MM.1S (cell line): ENCODE results near the gene SLC9C1.

Experiments used
- EZH2 ChIP-seq: fragments of 300-600 bp; sonication (generic); optimal IDR thresholded peaks from 2 replicates; pipeline ENCODE3; 2017; ENCODE audit warnings: low read depth, mild to moderate bottlenecking, antibody characterized with exemption, low read length, mixed read lengths
- TF ChIP-seq, protein P1 (sequence below): fragments of 300-600 bp; sonication (generic); IDR thresholded peaks from 2 replicates; pipeline ENCODE4 v1.5.1; 2016; ENCODE audit warnings: antibody characterized with exemption, low read length, mixed read lengths

DNA sequence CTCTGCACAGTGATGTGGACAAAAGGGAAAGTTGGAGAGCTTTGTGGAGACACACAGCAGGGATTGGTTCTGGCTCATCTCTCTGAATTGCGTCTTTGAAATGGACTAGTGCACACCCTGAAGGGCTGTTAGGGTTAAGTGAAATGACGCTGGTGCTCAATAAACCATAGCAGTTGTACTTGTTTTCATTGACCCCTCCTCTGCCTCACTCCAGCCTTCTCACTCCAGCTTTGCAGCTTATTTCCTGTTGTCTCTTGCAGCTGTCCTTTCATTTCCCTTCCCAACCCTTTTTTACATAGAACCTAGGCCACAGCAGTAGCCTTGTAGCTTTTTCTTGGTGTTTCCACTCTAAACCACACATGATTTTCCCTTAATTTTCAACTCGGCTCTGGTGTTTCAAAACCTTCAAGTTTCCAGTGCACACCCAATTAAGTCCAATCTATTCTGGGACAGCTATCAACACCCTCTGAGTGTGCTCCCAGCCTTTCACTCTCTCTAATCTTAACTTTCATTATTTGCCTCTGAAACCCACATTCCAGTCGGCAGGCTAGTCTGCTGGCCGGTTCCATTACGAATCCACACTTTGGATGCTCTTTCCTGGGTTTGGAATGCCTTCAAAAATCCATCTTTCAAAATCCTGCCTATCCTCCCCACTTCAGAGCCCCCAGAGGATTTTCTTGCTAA, 201.4 kb downstream of the SLC9C1 start:
- TF ChIP-seq, protein P1, sequence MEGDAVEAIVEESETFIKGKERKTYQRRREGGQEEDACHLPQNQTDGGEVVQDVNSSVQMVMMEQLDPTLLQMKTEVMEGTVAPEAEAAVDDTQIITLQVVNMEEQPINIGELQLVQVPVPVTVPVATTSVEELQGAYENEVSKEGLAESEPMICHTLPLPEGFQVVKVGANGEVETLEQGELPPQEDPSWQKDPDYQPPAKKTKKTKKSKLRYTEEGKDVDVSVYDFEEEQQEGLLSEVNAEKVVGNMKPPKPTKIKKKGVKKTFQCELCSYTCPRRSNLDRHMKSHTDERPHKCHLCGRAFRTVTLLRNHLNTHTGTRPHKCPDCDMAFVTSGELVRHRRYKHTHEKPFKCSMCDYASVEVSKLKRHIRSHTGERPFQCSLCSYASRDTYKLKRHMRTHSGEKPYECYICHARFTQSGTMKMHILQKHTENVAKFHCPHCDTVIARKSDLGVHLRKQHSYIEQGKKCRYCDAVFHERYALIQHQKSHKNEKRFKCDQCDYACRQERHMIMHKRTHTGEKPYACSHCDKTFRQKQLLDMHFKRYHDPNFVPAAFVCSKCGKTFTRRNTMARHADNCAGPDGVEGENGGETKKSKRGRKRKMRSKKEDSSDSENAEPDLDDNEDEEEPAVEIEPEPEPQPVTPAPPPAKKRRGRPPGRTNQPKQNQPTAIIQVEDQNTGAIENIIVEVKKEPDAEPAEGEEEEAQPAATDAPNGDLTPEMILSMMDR, result no peak
- TF ChIP-seq EZH2, result no peak
